SH-SY5Y (cell line): Measurements from ENCODE around the gene KIF3A.

Source experiments
- GATA2 ChIP-seq: IDR thresholded peaks from 2 replicates; pipeline ENCODE4 v1.6.1; 2011; ENCODE audit warnings: mild to moderate bottlenecking, low read depth, low read length
- GATA3 ChIP-seq: IDR thresholded peaks from 2 replicates; pipeline ENCODE4 v1.6.1; 2011; ENCODE audit warnings: low read depth, mild to moderate bottlenecking, low read length, moderate library complexity

KIF3A gene

DNA sequence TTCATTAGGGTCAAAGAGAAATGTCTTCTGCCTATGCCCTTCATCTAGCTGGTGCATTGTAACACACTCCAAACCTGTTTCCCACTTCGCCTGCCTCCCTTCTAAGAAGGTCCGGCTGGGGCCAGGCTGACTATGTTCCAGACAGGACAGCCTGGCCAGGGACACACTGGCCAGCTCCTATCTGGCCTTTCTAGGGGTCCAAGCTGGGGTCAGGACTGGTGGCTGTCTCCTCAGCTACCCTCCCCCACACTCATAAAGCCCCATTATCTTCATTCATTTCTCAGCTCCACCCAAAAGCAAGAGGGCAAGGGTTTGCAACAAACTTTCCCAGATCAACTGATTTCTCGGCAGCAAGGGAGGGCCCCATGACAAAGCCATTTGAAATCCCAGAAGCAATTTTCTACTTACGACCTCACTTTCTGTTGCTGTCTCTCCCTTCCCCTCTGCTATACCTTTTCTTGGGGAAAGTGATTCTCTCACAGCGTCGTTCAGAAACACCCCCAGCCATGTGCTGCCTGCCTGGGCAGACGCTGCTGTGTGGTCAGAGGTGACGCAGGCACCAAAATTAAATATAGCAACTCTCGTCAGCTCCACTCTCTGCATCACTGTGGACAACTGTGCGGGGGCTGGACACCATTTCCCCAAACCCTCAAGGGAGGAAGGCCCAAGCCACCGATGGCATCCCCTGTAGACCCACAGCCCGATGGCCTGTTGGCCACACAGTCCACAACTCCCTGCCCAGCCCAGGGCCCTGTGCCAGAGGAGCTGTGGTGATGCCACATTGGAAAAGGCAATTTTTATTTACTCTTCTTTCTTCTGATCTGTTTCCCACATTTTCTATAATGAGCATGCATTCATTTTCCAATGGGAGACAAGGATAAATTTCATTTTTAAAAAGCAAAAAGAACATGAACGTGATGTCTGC is 73.3 kb downstream of the KIF3A start:
- TF ChIP-seq GATA3 (no peak), GATA2 (no peak)

DNA sequence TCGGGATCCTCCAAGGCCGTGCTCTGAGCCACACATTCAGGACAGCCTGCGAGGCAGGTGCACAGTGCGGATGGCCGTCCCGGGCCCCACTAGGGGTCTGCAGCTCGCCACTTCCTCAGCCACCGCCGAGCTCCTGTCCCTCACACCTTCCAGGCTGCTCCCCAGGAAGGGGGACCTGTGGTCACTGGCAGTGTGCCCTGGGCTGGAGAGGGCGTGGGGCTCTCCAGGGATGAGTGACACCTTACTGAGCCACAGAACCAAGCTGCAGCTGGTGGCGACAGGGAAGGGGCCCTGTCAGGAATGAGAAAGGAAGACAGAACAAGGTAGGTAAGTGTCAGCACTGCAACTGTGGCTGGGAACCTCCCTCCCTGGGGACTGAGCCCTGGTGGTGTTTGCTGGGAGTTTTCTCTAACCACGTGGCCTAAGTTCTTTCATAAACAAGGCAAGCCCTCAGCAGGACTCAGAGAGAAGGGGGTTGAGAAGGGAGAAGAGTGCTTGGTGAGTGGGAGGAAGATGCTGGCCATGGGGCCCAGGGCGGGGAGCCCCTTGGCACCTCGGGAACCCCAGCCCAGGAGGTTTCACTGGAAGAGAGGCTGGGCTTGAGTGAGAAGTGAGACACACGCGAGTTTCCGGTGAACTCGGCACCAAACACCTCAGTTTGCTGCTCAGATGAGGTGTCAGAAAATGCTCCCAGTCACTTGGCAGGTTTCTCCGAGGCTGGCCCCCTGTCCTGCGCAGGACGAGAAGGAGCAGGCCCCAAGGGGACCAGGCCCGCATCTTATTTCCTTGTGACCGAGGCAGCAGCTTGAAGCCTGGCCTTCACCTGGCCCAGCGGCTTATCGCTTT is 74.2 kb downstream of the KIF3A start:
- TF ChIP-seq GATA2 (no peak), GATA3 (no peak)

DNA sequence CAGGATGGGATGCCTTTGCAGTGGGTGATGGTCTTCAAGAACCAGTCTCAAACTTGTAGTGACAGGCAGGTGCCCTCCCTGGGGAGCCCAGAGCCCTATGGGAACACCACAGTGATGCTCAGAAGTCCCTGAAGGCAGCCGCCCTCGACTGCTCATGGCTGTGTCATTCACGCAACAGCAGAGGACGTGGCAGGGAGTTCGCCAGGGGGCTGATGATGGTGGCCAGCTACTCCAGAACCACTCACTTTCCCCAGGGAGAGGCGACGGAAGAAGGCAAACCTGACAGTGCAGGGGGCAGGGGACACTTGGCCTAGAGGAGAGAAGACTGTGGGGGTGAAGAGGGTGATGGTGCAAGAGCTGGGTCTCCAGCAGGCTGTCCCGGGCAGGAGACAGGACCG is 75.3 kb downstream of the KIF3A start:
- TF ChIP-seq GATA2 (no peak), GATA3 (no peak)

DNA sequence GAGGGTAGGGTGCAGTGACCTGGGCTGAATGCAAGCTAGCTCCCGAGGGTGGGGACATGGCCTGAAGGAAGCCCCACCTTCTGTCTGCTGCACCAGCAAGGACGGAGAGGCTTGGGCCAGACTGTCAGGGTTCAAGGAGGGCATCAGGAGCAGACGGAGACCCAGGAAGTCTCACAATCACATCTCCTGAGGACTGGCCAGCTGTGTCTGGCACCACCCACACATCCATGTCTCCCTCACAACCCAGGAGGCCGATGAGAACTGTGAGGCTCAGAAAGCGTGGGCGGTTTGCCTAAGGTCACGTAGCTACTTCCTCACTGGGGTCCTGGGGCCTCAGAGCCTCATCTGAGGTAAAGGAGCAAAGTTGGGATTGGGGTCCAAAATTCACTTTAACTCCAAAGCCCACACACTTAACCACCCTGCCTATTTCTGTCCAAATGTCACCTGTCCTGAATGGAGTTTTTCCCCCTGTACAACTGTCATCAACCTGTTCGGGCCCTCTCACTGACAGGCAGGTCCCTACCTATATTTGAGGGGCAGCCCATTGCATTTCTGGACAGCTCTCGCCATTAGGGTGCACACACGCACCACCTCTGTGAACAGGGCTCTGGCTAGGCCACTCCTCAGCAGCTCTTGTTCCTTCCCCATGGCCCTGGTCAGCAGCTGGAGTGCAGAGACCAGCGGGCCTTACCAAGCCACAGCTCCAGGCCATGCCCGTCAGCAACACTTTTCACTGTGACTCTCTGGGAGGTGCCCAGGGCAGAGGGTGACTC is 75.9 kb downstream of the KIF3A start:
- TF ChIP-seq GATA3 (no peak), GATA2 (no peak)

DNA sequence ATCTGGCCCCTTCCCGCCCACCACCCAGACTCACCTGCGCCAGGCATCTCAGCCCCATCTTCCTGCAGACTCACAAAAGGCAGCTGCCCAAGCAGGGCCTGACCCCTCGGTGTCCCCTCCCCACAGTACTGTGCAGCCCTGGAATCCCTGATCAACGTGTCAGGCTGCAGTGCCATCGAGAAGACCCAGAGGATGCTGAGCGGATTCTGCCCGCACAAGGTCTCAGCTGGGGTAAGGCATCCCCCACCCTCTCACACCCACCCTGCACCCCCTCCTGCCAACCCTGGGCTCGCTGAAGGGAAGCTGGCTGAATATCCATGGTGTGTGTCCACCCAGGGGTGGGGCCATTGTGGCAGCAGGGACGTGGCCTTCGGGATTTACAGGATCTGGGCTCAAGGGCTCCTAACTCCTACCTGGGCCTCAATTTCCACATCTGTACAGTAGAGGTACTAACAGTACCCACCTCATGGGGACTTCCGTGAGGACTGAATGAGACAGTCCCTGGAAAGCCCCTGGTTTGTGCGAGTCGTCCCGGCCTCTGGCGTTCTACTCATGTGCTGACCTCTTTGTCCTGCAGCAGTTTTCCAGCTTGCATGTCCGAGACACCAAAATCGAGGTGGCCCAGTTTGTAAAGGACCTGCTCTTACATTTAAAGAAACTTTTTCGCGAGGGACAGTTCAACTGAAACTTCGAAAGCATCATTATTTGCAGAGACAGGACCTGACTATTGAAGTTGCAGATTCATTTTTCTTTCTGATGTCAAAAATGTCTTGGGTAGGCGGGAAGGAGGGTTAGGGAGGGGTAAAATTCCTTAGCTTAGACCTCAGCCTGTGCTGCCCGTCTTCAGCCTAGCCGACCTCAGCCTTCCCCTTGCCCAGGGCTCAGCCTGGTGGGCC is 77.5 kb downstream of the KIF3A start:
- no peak for TF ChIP-seq GATA2
- no peak for TF ChIP-seq GATA3

DNA sequence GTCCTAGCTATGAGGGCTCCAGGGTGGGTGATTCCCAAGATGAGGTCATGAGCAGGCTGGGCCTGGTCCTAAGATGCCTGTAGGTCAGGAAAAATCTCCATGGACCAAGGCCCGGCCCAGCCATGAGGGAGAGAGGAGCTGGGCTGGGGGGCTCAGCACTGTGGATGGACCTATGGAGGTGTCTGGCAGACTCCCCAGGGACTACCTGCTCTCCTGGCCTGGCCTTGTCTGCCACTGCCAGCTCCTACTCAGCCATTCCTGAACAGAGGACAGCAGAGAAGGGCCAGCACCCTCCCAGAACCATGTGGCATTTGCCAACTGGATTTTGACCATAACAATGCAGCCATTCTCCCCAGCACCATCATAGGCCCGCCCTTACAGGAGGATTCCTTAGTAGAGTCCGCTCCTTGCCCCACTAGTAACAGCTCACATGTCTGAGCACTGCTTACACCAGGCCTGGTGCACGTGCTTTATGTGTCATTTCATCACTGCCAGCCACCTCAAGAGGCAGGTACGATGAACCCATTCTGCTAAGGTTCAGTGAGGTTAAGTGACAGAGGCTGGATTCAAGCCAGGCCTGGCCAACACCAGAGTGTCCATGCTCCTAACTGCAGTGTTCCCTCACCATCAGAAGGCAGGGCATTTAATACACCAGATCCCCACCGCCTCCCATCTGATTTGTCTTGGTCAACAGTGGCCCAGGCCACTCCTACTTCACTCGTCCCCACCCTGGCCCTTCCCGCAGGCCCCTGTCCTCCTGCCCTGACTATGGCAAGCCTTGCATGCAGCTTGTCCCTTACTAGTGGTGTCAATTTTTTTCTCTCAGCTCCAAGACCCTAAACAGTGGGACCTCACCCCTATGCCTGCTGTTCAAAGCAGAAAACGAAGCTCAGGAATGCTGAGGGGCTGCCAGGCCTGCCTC is 78.7 kb downstream of the KIF3A start:
- TF ChIP-seq GATA2: no peak
- TF ChIP-seq GATA3: no peak

DNA sequence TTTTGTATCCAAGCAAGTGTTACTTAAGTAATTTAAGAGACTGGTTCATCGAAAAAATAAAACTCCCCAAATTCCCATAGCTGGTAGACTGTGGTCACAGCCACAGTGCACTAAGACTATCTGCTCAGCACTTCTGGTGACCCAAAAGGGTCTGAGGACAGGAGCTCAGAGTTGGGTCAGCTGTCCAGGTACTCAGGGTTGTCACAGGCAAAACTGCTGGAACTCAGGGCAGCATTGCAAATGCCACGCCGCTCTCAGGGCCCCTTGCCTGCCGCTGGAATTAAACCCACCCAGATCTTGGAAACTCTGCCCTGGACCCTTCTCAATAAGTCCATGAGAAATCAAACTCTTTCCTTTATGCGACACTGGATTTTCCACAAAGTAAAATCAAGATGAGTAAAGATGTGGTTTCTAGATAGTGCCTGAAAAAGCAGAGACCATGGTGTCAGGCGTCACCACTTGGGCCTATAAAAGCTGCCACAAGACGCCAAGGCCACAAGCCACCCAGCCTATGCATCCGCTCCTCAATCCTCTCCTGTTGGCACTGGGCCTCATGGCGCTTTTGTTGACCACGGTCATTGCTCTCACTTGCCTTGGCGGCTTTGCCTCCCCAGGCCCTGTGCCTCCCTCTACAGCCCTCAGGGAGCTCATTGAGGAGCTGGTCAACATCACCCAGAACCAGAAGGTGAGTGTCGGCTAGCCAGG is 79.5 kb downstream of the KIF3A start, which contains the start of gene IL13:
Gene IL13, plus strand, starts transcription at position 498 of the 705 bp plus-strand sequence. Its CDS starts 14 bp downstream, at position 512.
- TF ChIP-seq GATA2 (no peak), GATA3 (no peak)

DNA sequence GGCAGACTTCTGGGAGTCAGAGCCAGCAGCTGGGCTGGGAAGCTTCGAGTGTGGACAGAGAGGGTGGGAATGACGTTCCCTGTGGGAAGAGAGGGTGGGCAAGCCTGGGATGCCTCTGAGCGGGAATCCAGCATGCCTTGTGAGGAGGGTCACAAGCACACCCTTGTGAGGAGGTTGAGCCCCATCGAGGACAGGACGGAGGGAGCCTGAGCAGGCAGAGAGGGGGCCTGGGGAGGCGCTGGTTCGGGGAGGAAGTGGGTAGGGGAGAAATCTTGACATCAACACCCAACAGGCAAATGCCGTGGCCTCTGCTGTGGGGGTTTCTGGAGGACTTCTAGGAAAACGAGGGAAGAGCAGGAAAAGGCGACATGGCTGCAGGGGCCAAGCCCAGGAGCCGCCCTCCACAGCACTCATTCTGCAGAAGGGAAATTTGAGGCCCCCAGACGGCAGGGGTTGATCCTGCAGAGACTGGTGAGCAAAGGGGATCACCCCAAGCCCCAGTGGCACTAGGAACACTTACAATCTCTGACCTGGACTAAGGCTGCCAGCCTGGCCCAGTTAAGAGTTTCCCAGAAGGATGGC is 80.5 kb downstream of the KIF3A start:
- TF ChIP-seq GATA2 (no peak), GATA3 (no peak)

DNA sequence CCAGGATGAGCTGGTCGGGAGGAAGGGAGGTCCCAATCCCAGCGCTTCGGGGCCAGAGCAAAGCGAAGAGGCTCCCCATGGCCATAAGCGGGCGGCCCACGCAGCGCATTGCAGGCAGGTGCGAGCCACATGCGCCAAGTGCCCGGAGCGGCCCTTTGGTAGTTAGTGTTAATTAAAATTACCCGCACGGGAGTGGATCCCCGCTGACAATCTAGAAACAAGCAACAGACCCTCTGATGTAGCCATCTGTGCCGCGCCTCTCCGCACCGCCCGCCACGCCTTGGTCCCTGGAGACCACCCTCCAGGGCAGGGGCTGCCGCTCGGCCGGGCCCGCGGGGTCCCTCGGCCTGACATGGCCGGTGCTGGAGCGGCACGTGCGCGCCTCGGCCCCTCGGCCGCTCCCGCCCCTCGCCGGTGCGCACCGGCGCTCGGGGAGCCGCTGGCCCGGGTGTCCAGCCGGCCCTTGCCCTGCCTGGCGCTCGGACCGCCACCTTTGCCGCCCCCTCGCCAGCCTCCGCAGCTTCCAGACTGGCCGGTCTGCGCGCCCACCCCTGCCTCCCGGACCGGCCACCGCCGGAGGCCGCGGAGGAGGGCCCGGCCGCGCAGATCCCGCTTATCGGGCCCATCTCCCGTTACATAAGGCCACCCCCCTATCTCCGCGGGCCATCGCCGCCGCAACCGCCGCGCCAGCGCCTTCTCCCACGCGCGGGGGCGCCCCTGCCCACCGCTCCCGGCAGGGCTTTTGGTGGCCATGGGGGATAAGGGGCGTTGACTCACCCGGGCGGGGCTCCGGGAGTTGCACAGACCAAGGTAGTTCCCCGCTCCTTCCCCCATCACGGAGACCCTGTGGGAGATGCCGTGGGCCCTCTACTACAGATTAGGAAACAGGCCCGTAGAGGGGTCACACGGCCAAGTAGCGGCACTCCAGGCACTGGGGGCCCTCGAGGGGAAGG is 81.2 kb downstream of the KIF3A start:
- TF ChIP-seq GATA3 (no peak; the same call in 1 of the 2 replicates), GATA2 (peak; percentile 99)

DNA sequence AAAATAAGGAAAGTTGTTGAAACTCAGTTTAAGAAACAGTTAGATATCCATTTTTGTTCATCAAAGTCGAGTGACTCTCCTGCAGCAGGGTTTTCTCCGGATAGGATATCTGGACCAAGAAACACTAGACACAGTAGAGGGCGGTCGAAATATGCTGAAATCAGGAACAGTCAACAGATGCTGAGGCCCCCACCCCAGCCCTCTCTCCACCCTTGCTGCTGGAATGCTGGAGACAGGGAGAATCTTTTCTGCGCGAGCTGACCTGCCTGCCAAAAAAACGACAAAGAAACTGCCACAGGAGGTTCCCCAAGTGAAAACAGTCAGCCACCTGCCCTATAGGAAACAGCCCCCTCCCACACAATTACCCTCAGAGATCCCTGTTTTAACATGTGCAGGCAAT is 83.6 kb downstream of the KIF3A start:
- TF ChIP-seq GATA2 (no peak), GATA3 (no peak)
